Measurements from ENCODE around the gene PLCB4.
A peak's percentile ranks its signal among the peaks of the same experiment; 100 is the strongest.
"Not testable (repeated sequence)": the region's sequence is repeated elsewhere in the genome, so short reads cannot be mapped to it uniquely, and the experiment has no call there.

The PLCB4 gene

GRCh38 chr20:9367328-9367727 is 298.4 kb downstream of the PLCB4 start:
- no peak for DNase-seq (ENCODE audit: low read depth)

GRCh38 chr20:9367746-9368145 is 298.9 kb downstream of the PLCB4 start:
- DNase-seq (ENCODE audit: low read depth), result no peak

- DNase-seq (ENCODE audit: low read depth), result no peak
These were observed 300.0 kb downstream of the PLCB4 start for GRCh38 chr20:9368893-9369292.

GRCh38 chr20:9369557-9369956 is 300.7 kb downstream of the PLCB4 start:
- no peak for DNase-seq (ENCODE audit: low read depth)

- DNase-seq (ENCODE audit: low read depth), result no peak
These were observed 305.2 kb downstream of the PLCB4 start for GRCh38 chr20:9374072-9374471.

GRCh38 chr20:9374480-9374879 is 305.6 kb downstream of the PLCB4 start:
- DNase-seq (ENCODE audit: low read depth), result no peak

GRCh38 chr20:9375221-9375681 is 306.4 kb downstream of the PLCB4 start:
- DNase-seq (ENCODE audit: low read depth), result no peak

GRCh38 chr20:9377007-9377406 is 308.1 kb downstream of the PLCB4 start:
- no peak for DNase-seq (ENCODE audit: low read depth)

GRCh38 chr20:9385345-9386310 is 316.7 kb downstream of the PLCB4 start:
- DNase-seq (ENCODE audit: low read depth), result not testable (repeated sequence)

GRCh38 chr20:9388160-9388812 is 319.4 kb downstream of the PLCB4 start:
- no peak for DNase-seq (ENCODE audit: low read depth)

GRCh38 chr20:9388813-9389161 is 319.9 kb downstream of the PLCB4 start:
- DNase-seq (ENCODE audit: low read depth), result no peak

- no peak for DNase-seq (ENCODE audit: low read depth)
These were observed 320.5 kb downstream of the PLCB4 start for GRCh38 chr20:9389346-9389745.

GRCh38 chr20:9390441-9390840 is 321.6 kb downstream of the PLCB4 start:
- DNase-seq (ENCODE audit: low read depth), result no peak

- peak; percentile 28 for DNase-seq (ENCODE audit: low read depth)
These were observed 324.3 kb downstream of the PLCB4 start for GRCh38 chr20:9392892-9393857.

GRCh38 chr20:9395971-9396370 is 327.1 kb downstream of the PLCB4 start:
- no peak for DNase-seq (ENCODE audit: low read depth)

GRCh38 chr20:9397928-9398327 is 329.0 kb downstream of the PLCB4 start:
- DNase-seq (ENCODE audit: low read depth), result no peak

- DNase-seq (ENCODE audit: low read depth), result no peak
These were observed 330.0 kb downstream of the PLCB4 start for GRCh38 chr20:9398882-9399281.

GRCh38 chr20:9399322-9399721 is 330.4 kb downstream of the PLCB4 start:
- no peak for DNase-seq (ENCODE audit: low read depth)

GRCh38 chr20:9400171-9401025 is 331.5 kb downstream of the PLCB4 start:
- DNase-seq (ENCODE audit: low read depth), result no peak

- DNase-seq (ENCODE audit: low read depth), result no peak
These were observed 332.5 kb downstream of the PLCB4 start for GRCh38 chr20:9401371-9401770.

- DNase-seq (ENCODE audit: low read depth), result no peak
These were observed 333.3 kb downstream of the PLCB4 start for GRCh38 chr20:9402141-9402540.

Measured in GM04504 (cell line).